HG02870 (cell line): ENCODE data around the gene SIT1.
"Not testable (repeated sequence)": the region's sequence is repeated elsewhere in the genome, so short reads cannot be mapped to it uniquely, and the experiment has no call there.

Source experiments
- ATAC-seq: cut with Tn5 transposase; IDR thresholded peaks from one replicate; pipeline ENCODE4 v1.9.1; 2021; ENCODE audit warnings: mild to moderate bottlenecking, moderate library complexity; ENCODE audit not compliant: unreplicated experiment

The SIT1 gene

GRCh38 chr9:35638751-35639150 lies 12.0 kb downstream of the SIT1 start:
- not testable (repeated sequence) for ATAC-seq

GRCh38 chr9:35637427-35637955 lies 13.2 kb downstream of the SIT1 start:
- ATAC-seq, result not testable (repeated sequence)

GRCh38 chr9:35636877-35637246 lies 13.9 kb downstream of the SIT1 start:
- ATAC-seq, result not testable (repeated sequence)

- ATAC-seq, result no peak
Measured at GRCh38 chr9:35636135-35636876, 14.4 kb downstream of the SIT1 start.

- no peak for ATAC-seq
Measured at GRCh38 chr9:35635730-35636129, 15.0 kb downstream of the SIT1 start.

- ATAC-seq, result no peak
Measured at GRCh38 chr9:35629597-35629996, 21.1 kb downstream of the SIT1 start.

- ATAC-seq, result no peak
Measured at GRCh38 chr9:35628389-35628991, 22.2 kb downstream of the SIT1 start.

GRCh38 chr9:35627575-35627974 lies 23.2 kb downstream of the SIT1 start:
- ATAC-seq, result no peak

GRCh38 chr9:35619800-35620158 lies 31.0 kb downstream of the SIT1 start:
- ATAC-seq, result peak; percentile 41

GRCh38 chr9:35618854-35619799 lies 31.6 kb downstream of the SIT1 start:
- ATAC-seq, result peak; percentile 33

- no peak for ATAC-seq
Measured at GRCh38 chr9:35618325-35618727, 32.4 kb downstream of the SIT1 start, which contains the start of gene CD72. Gene CD72, minus strand, starts transcription at chr9:35618413. Its CDS starts 110 bp downstream, at chr9:35618303.

GRCh38 chr9:35617548-35617947 lies 33.2 kb downstream of the SIT1 start:
- ATAC-seq, result no peak

GRCh38 chr9:35616681-35617459 lies 33.9 kb downstream of the SIT1 start:
- ATAC-seq, result peak; percentile 30

- no peak for ATAC-seq
Measured at GRCh38 chr9:35615981-35616680, 34.6 kb downstream of the SIT1 start.

GRCh38 chr9:35612843-35613242 lies 37.9 kb downstream of the SIT1 start:
- ATAC-seq, result no peak

GRCh38 chr9:35612066-35612465 lies 38.7 kb downstream of the SIT1 start:
- ATAC-seq, result not testable (repeated sequence)

GRCh38 chr9:35611230-35611797 lies 39.4 kb downstream of the SIT1 start:
- no peak for ATAC-seq

- ATAC-seq, result no peak
Measured at GRCh38 chr9:35609820-35610163, 40.9 kb downstream of the SIT1 start.

- ATAC-seq, result no peak
Measured at GRCh38 chr9:35609001-35609819, 41.5 kb downstream of the SIT1 start.
